Activated effector memory CD4-positive, alpha-beta T cell treated with Interleukin-2 at 50 U/mL for 16 hours (primary cell): Measurements from ENCODE around the gene AFAP1L2.

Experiments used
- DNase-seq: peaks from one replicate; pipeline ENCODE4 v3.0.0-alpha.2; 2020

The AFAP1L2 gene

DNA sequence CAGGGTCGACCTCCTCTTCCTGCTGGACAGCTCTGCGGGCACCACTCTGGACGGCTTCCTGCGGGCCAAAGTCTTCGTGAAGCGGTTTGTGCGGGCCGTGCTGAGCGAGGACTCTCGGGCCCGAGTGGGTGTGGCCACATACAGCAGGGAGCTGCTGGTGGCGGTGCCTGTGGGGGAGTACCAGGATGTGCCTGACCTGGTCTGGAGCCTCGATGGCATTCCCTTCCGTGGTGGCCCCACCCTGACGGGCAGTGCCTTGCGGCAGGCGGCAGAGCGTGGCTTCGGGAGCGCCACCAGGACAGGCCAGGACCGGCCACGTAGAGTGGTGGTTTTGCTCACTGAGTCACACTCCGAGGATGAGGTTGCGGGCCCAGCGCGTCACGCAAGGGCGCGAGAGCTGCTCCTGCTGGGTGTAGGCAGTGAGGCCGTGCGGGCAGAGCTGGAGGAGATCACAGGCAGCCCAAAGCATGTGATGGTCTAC, 118.3 kb downstream of the AFAP1L2 start:
- DNase-seq: no peak

DNA sequence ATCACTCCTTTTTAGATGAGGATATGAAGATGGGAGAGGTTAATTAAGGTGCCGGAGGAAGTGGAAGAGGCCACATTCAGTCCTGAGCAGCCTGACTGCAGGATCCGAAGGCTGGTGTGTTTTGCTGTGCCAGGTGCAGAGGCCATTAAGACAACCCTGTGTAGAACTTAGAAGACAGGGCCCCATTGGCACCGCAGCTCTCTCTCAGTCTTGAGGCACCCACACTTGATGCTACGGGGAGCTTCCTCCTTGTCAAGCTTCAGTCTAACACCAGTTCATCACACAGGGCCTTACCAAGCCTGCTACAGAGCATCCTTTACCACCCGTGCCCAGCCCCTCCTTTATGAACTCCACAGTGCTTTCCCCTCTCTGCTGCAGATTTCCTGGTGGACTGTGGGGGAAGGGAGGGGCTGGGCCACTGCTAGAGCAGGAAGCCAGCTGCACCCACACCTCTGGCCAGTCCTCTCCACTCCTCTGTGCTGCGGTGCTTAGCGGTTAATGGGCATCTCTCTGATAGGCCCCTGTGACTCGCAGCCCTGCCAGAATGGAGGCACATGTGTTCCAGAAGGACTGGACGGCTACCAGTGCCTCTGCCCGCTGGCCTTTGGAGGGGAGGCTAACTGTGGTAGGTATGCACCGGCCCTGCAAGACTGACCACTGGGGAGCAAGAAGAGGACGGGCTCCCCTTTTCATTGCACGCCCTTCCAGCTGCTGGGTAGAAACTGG, 119.8 kb downstream of the AFAP1L2 start:
- no peak for DNase-seq

DNA sequence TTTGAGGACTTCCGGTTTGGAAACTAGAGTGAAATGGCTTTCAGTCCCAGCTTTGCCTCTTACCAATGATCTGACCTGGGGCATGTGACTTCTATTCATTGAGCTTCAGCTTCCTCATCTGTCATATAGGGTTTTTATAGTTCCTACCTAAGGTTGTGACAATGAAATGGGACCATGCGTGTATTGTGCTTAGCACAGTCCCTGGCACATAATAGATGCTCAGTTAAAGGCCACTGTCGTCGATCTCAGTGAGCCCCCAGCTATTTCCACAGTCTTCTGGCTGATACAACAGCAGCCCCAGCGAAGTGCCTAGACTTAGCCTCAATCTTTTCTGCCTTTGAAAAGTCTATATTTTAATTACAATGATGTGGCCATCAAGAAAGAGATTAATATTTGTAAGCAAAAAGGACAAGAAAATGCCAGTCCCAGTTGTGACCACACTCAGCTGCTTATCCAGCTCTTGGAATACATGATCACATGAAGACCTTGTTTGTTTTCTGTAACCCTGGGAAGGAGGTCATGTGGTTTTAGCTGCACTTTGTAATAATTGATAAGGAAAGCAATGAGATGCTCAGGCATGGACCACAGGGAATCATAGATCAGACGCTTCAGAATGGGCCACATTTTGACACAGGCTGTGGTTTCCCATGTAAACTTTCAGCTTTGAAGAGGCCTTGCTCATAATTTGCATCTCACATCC, 120.6 kb downstream of the AFAP1L2 start:
- DNase-seq: no peak

DNA sequence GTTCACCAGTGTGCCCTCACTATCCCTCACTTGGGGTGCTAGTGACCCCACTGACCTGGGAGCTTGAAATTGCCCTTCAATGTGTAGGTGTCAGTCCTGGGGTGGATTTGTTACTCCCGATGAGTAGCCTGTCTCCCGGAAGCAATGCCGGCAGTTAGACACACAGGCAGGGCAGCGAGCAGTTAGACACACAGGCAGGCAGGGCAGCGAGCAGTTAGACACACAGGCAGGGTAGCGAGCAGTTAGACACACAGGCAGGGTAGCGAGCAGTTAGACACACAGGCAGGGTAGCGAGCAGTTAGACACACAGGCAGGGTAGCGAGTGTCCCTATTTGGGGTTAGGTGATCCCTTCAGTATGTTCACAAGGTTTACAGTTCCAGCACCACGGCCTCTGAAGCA, 121.2 kb downstream of the AFAP1L2 start:
- no peak for DNase-seq

DNA sequence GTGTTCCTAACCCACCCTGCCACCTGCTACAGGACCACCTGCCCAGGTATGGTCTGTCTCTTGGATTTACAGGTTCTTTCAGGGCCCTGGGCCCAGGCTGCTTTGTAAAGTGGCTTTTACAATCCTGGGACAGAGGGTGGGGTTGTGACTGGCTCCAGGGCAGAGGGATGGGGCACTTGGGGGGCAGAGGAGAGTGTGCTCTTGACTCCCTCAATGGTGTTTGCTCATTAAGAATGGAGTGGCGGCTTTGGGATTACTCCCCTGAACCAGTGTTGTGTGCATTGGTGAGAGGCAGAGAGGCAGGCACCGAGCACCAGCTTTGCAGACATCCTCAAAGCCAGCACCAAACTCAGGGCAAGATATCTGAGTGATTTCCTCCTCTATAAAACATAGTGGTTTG, 121.8 kb downstream of the AFAP1L2 start:
- DNase-seq: no peak

DNA sequence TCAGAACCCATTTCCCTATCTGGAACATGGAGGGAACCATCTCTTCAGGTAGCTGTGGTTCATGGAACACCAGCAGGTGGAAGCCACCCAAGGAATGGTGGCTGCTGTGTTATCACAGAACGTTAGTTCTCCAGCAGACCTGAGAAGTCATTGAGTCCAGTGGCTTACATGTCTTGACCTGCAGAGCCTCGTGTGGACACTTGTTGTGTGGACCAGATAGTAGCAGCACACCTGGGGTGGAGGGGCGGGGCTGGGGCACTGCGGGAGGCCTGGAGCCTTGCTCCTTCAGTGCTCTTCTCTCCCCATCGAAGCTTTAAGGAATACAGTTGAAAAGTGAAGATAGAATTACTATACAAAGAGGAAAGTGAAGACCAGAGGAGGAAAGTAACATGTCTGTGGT, 122.8 kb downstream of the AFAP1L2 start:
- DNase-seq: no peak

DNA sequence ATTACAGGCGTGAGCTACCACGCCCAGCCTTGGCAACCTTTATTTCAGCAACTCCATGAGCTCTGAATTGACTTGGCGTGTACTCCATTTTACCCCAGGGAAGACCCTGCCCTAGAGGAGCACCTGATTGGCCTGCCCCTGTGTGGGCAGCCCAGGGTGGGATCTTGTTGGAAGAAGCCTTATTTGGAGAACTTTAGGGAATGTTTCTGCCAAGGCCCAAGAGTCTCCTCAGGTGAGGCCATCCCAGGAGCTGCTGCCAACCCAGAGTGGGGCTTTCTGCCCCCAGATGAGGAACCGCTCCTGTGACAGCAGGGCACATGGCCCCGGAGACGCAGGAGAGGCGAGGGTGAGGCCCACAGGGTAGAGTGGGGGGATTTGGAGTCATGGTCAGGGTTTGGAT, 123.3 kb downstream of the AFAP1L2 start:
- no peak for DNase-seq

DNA sequence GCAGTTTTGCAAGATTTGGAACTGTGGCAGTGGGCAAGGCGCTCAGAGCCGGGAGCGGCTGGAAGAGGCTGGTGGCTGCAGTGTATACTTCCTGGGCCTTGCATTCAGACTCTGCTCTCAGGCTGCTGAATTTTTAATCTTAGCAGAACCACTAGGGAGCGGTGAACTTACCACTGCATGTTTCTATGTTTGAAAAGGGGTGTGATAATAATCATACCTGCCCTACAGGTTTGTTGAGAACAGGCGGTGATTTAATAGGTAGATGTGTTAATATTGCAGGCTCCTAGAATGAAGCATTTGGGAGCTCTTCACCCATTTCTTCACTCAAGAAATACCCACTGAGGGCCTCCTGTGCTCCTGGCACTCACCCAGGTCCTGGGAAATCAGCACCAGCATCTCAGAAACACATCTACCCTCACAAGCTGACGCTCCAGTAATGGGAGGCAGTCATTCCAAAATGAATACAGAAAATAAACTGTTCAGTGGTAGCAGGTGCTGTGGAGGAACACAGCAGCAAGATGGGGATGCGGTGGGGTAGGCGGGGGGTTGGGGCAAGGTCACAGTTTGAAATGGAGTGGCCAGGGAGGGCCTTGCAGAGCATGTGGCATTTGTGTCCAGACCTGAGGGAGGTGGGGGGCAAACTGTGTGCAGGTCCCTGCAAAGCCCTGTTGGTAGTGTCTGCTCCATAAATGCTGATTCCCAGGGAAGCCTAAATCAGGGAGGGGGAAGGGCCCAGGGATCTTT, 124.2 kb downstream of the AFAP1L2 start:
- no peak for DNase-seq

DNA sequence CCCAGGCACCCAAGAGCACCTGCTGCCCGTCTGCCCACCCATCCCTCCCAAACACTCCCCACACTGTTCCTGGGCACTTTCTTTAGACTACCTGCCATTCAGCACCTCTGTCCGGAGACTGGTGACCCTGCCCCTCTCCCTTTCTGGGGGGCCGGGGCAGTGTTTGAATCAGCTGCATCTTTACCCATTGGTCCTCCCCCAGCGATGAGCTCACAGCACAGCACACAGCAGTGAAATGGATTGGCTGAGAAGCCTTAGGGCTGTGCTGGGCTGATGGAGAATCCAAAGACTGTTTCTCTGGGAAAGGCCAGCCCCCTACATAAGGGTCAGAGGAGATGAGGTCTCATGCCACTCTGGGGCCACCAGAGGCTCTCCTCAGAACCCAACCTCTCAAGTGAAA, 125.0 kb downstream of the AFAP1L2 start:
- DNase-seq: no peak

DNA sequence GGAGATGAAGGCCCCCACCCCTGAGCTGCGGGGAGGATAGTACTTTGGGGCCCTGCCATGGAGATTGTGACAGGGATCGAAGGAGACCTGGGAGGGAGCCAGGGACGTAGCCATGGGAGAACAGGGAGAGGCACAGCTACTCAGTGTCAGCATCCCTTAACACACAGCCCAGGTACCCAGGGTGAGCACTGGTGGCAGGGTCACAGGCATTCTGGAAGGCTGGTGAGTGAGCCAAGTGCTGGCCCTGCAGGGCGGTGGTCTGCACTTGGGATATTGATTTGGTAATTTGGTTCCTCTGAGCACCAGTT, 125.5 kb downstream of the AFAP1L2 start:
- DNase-seq: no peak

DNA sequence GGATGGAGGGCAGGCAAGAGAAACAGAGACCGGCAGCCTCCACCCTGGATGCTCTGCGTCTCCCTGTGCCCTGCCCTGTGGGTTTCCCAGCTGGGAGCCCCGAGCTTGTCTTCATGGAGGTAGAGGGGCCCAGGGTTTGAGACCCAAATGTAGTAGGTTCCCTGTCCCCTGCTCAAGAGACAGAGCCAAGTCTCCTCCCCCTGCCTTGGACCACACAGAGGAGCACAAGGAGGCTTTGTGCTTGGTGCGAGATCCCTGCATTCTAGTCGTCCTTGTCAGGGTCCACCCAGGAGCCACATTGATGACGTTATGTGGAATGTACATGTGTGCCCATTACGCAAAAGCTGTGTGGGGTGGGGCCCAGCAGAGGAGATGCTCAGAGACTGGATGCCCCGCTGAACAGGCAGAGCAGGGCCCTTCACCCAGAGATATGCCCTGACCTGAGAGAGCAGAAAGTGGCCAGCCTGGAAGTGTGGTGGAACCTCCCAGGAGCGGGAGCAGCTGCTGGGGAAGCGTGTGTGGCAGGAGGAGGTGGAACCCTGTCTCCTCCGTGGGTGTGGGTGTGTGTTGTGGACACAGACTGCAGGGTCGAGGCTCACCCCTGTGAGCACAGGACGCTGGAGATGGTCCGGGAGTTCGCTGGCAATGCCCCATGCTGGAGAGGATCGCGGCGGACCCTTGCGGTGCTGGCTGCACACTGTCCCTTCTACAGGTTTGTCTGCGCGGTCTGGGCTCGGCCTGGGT, 126.0 kb downstream of the AFAP1L2 start:
- no peak for DNase-seq

DNA sequence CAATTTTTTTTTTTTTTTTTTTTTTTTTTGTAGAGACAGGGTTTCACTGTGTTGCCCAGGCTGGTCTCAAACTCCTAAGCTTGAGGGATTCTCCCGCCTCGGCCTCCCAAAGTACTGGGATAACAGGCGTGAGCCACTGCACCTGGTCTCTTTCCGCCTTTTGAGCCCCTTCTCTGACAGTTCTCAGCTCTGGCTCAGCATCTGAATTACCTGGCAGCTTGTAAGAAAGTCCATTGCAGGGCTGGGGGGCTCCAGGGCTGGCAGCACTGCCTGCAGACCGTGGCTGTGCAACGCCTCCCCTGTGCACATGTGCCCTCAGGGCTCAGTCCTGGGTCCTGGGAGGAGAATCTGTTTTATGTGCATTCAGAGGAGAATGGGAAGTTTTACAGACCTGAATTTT, 127.6 kb downstream of the AFAP1L2 start:
- DNase-seq: no peak

DNA sequence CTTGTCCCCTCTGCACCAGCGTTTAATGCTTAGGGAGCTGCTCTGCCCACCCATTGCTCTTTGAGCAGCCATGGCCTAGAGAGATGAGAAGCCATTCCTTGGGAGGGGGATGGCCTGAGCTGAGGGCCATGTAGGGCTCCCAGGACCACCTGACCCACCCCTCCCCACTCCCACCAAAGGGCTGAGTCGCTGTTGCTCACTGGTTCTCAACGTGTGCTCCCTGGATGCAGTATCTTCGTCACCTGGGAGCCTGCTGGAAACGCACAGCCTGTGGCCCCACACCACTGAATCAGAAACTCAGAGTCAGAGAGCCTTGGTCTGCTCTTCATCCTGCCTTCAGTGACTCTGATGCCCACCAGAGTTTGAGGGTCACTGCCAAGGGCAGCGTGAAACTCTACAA, 128.2 kb downstream of the AFAP1L2 start:
- no peak for DNase-seq

DNA sequence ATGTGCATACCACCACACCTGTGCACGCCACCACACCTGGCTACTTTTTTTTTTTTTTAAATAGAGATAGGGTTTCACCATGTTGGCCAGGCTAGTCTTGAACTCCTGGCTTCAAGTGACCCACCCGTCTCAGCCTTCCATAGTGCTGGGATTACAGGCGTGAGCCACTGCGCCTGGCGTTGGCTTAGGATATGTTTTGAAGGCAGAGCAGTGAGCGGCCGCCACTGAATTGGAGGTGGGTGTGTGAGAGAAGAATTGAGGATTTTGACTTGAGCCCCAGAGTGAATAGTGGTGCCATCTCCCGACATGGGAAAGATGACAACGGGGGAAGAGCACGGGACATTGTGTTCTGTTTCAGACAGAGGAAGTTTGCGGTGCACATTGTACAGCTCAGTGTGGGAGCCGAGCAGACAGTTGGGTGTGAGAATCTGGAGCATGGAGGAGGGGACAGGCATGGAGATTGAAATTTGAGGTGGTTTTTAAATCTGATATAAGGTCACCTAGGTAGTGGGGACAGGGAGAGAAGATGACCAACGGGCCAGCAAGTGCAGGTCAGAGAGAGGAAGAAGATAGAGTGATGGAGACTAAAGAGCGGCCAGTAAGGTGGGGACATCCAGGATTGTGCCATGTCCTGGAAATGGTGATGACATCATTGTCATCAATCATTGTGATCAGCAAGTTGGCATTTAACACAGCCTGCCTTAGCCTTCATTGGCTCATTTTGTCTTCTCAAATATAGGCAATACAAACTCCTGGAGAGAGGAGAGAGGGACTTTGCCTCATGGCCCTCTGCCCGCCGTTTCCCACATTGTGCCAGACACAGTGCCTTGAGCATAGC, 129.5 kb downstream of the AFAP1L2 start:
- DNase-seq: no peak

DNA sequence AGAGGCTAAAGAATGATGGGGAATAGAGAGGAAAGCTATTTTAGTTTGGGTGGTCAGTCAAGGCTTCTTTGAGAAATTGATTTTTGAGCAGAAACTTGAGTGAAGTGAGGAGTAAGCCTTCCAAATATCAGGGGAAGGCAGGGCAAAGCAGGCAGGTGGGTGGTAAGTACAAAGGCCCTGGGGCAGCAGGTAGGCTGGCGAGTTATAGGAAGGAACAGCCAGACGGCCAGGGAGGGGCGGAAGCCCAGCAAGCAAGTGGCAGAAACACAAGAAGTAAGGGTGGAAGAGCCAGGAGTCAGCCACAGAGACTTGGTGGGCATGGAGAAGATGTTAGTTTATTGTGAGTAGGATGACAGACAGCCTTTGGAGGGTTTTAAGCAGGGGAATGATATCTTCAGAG, 130.4 kb downstream of the AFAP1L2 start:
- no peak for DNase-seq

DNA sequence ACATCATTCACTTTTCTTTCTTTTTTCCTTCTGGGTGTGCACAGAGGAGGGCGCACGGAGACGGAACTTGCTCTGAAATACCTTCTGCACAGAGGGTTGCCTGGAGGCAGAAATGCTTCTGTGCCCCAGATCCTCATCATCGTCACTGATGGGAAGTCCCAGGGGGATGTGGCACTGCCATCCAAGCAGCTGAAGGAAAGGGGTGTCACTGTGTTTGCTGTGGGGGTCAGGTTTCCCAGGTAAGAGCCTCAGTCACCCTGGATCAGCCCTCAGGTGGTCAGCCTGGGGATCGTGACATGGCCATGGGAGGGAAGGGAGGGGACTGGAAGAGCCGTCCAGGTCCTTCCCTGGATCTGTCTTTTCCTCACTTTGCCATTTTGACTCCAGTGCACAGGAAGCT, 131.6 kb downstream of the AFAP1L2 start:
- no peak for DNase-seq

DNA sequence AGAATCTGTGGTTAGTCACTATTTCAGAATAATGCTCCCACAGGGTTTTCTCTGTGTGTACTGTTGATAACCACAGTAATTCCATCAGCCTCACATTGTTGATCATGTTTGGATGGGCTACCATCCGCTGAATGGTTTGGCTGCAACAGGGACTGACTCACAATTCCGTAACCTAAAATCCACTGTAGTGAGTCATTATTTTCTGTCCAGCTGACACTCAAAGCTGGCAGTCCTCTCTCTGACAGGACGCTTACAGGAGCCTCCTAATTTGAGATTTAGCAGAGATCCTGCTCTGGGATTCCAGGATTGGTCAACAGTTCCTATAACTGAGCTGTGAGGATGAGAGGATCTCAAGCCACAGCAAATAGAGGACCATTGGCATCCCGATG, 132.5 kb downstream of the AFAP1L2 start:
- DNase-seq: no peak

DNA sequence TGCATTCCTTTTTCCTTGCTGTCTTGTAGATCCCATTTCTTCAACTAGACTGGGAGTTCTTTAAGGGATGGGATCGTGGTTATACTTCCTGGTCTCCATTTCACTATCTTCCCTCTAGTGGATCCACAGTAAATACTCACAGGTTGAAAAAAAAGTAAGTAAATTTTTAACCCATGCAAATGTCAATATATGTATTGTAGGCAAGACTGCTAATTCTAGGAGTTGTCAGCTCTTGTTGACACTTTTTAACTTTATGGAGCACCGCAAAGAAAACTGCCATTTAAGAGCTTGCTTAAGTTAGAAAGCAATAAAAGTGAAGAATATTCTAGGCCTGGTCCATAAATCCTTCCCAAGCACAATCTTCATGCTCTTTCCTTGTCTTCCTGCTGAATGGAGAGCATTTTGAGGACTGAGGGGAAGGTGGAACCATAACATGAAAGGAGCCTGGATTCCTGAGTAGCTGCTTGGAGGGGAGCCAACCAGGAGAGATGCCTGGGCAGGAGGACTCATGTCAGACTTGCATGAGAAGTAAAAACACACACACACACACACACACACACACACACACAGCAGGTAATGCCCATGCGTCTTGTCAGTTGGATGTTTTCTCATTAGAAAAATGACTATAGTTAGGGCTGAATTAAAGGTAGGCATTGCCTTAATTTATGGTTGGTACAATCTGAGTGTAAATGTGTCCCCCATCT, 133.1 kb downstream of the AFAP1L2 start:
- no peak for DNase-seq

DNA sequence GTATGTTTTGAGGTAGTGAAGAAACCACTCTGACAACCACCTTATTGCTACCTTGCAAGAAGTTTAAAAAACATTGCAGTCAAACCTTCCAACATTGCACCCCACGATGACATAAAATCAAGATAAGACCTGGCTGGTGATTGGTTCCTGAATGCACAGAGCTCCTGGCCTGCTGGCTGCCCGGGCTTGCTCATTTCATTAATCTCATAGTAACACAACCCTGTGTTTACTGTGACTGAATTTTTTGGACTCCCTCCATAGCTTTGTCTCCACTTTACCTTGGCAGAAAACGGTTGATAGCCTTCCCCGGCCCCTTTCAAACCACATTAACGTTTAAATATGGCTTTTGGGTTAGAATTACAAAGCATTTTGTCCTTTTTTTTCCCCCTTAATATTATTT, 137.8 kb downstream of the AFAP1L2 start:
- DNase-seq: no peak

DNA sequence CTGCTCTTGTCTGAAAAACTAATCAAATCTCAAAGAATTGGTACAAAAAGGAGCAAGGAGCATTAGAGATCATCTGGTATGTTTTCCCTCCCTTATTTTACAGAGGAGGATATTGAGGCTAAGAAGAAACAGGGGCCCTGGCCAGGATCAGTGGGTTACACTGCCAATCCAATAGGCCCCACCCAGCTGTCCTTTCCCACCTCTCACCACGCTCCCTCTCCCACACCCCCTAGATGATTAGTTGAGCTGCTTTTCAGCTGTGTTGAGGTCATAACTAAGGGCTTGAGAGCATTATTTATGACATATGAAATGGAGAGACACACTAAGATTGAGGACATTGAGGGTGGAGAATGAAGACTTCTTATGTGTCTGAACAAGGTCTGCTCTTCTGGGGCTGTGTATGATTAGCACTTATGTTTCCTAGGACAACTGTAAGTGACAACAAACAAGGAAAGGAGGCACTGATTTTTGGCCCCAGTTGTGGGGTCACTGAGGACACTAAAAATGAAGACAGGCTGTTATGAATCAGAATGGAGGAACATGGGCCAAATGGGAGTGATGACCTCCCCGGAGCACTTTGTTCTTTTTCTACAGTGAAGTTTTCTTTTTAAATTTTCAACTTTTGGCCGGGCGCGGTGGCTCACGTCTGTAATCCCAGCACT, 138.8 kb downstream of the AFAP1L2 start:
- DNase-seq: no peak

DNA sequence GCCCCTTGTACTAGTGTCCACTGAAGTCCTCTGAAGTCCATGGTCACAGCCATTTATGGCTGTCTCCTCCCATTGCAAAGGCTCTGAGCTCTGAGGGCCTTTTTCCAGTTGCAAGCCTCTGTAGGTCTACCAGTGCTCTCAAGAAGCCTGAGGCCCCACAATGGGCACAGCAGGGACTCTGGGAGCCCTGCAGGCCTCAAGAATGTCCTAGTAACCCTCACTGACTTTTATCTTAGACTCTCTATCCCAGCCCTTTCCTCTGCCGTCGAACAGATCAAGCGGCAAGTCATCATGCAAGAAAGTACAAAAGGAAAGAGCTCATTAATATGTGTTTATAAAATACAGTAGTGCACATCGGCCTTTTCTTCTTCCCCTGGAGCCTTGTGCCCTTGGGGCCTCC, 141.8 kb downstream of the AFAP1L2 start:
- no peak for DNase-seq
